NCI-H1092 (cell line): ENCODE measurements around the gene ZNF564.
"Not testable (repeated sequence)": the region's sequence is repeated elsewhere in the genome, so short reads cannot be mapped to it uniquely, and the experiment has no call there.

Experiments used
- DNase-seq: peaks from one replicate; lab custom pipeline; 2025; lab: John Stamatoyannopoulos, UW

The ZNF564 gene

GRCh38 chr19:12551060-12551832 is at the start of gene ZNF564:
Gene ZNF564 (minus strand): TSS chr19:12551482. CDS start chr19:12551332, 150 bp downstream.
- peak; percentile 98 for DNase-seq

- no peak for DNase-seq
These were observed 46.3 kb upstream of the ZNF564 start for GRCh38 chr19:12597594-12597993.

GRCh38 chr19:12596927-12597548 is 45.8 kb upstream of the ZNF564 start:
- DNase-seq, result no peak

DNA sequence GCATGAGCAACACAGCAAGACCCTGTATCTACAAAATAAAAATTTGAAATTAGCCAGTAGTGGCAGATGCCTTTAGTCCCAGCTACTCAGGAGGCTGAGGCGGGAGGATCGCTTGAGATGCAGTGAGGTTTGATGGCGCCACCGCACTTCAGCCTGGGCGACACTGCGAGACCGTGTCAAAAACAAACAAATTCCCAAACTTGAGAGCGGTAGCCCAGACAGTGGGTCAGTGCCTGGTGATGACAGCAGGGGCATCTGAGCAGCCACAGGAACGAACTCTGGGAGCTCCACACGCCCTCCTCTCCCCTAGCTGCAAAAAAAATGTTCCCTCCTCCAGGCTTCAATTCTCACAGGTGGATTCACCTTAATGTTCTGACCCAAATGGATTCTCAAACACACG is 45.2 kb upstream of the ZNF564 start:
- DNase-seq, result no peak

GRCh38 chr19:12581100-12581499 is 29.8 kb upstream of the ZNF564 start:
- DNase-seq, result no peak

DNA sequence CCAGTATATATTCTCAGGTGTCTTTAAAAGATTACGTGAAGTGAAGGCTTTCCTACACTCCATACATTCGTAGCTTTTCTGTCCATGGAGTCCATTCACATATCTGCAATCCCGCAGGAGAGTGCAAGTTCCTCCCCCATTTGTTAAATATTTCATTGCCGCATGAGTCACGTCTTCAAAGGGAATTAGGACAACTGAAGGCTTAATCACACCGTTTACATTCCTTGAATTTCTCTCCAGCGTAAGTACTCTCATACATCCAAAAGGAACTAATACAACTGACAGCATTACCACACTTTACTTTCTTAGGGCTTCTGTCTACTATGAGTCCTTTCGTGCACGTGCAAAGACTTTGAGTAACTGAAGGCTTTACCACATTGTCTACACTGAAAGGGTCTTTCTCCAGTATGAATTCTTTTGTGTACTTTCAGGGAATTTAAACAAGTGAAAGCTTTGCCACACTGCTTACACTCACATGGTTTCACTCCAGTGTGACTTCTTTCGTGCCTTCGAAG is 29.0 kb upstream of the ZNF564 start:
- DNase-seq, result no peak

DNA sequence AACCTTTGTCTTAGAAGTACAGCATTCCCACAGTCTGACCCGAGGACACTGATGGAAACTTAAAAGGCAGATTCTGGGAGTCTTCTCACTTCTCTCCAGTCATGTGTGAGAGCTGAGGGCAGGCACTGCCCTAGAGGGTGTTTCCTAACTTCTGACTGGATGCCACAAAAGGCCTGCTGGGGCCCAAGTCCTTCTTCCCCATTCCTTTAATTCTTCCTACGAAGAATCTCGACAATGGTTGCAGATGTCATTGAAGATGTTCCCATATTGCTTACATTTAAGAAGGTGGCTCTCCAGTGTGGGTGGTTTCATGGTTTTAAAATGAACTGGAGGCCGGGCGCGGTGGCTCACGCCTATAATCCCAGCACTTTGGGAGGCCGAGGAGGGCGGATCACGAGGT is 27.4 kb upstream of the ZNF564 start:
- no peak for DNase-seq

DNA sequence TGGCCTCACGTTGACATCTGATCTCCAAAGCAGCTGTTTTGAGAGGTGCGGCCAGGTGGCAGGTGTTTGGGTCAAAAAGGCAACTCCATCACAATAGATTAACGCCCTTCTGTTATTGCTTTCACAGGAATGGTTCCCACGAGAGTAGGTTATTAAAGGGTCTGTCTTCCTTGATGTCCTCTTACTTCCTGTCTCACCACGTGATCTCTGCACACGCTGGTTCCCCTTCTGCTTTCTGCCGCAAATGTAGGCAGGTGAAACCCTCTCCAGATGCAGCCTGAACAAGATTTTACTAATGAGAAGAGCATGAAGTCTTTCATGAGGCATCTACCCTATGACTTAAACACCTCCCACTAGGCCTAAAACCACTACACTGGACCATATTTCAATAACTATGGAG is 22.8 kb upstream of the ZNF564 start:
- DNase-seq, result no peak

DNA sequence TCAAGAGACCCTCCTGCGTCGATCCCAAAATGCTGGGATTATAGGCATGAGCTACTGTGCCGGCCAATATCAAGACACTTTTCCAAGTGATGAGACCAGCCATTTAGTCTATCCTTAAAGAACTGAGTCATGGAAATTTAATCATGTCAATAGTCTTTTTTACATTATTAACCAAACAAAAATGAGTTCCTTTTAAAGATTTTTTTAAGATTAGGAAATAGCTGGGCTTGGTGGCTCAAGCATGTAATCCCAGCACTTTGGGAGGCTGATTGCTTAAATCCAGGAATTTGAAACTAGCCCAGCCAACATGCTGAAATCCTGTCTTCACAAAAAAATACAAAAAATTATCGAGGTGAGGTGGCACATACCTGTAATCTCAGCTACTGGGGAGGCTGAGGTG is 16.7 kb upstream of the ZNF564 start:
- DNase-seq, result no peak

- DNase-seq, result not testable (repeated sequence)
These were observed 15.1 kb upstream of the ZNF564 start for GRCh38 chr19:12566380-12566779.

DNA sequence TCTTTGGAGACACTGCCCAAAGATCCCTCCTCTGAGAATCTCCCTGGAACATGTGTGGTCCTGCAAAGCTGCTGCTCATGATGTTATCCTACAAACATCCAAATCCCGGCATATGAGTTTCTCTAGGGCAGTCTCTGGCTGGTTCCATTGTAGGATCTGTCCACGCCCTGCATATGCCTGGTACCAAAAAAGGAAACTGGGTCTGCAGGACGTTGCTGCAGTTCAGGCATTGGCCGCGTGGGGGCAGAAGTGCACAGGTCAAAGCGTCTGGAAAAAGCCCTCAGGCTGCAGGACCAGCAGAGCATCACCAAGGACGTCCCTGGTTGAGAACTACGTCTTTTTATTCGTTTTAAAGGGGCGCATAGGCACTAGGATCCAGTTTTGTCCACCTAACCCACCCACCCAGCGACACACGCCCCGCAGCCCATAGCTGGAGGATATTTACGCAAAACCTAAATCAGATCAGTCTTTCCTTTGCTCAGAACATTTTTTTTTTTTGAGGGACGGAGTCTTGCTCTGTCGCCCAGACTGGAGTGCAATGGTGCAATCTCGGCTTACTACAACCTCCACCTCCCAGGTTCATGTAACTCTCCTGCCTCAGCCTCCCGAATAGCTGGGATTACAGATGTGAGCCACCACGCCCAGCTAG is 12.9 kb upstream of the ZNF564 start:
- DNase-seq, result peak; percentile 73

- DNase-seq, result no peak
These were observed 4.2 kb upstream of the ZNF564 start for GRCh38 chr19:12555456-12555930.

GRCh38 chr19:12546903-12547302 is 4.4 kb downstream of the ZNF564 start:
- DNase-seq, result no peak

GRCh38 chr19:12546068-12546467 is 5.2 kb downstream of the ZNF564 start:
- DNase-seq, result no peak

DNA sequence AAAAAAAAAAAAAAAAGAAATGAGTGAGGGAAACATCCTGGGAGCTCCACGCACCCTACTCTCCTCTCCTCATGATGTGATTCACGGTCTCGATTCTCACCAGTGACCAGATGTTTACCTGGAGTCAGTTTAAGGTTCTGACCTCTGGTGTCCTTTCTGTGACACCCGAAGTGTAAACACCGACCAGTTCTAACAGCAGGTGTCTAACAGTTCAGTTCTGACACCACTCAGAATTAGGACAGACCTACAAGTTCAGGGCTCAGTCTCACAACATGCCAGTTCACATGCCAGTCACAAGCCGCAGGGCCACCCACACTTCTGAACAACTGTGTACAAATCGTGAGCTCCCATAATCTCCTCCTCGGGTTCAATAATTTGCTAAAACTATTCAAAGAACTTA is 6.0 kb downstream of the ZNF564 start:
- no peak for DNase-seq

GRCh38 chr19:12544401-12544876 is 6.8 kb downstream of the ZNF564 start:
- no peak for DNase-seq

DNA sequence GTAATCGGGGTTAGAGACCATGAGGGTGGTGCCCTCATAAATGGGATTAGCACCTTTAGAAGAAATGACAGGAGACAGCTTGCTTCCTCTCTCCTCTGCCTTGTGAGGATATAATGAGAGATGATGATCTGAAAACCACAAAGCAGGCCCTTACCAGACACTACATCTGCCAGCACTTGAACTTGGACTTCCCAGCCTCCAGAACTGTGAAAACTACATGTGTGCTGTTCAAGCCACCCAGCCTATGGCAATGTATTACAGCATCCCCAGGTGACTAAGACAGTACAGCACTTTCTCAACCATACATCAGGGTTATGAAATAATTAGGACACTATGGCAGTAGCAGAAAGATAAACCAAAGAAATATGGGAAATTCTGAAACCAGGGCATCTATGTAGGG is 7.4 kb downstream of the ZNF564 start:
- no peak for DNase-seq

DNA sequence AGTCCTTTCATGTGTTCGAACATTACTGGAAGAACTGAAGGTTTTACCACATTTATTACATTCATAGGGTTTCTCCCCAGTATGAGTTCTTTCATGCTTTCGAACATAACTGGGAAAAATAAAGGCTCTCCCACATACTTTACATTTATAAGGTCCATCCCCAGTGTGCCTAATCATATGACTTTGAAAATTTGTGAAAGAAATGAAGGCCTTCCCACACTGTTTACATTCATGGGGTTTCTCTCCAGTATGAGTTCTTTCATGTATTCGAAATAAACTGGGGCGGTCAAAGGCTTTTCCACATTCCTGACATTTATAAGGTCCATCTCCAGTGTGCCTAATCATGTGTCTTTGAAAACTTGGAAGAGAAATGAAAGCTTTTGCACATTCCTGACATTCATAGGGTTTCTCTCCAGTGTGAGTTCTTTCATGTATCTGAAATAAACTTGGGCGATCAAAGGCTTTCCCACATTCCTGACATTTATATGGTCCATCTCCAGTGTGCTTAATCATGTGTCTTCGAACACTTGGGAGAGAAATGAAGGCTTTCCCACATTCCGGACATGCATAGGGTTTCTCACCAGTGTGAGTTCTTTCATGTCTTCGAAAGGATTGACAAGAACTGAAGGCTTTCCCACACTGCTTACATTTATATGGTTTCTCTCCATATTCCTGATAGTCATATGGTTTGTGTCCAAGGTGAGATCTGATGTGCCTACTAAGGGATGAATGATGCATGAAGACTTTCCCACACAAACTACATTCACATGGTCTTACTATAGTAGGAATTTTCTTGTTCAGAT is 24.0 kb downstream of the ZNF564 start:
- no peak for DNase-seq

- DNase-seq, result no peak
These were observed 24.7 kb downstream of the ZNF564 start for GRCh38 chr19:12526542-12526941.

- DNase-seq, result no peak
These were observed 29.3 kb downstream of the ZNF564 start for GRCh38 chr19:12521996-12522395.

GRCh38 chr19:12513531-12514061 is 37.7 kb downstream of the ZNF564 start:
- DNase-seq, result no peak

DNA sequence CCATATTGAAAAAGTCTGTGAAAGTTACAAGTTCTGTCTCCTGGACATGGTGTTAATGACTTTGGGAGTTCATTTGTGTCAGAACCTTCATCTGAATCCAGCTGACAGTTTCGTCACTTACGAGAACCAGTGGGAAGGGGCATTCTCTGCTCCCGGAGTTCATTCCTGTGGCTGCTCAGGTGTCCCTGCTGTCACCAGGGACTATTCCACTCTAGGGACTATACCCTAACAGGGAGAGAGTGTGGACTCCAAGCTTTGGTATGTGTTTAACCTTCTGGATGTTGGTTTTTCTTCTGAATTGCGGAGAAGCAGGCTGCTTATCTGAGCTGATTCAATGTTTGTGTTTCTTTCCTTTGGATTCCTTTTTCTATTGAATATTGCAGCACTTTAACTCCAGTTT is 54.2 kb downstream of the ZNF564 start:
- DNase-seq, result no peak
